GM19023 (cell line): ENCODE data around the gene C2orf74.
"Not testable (repeated sequence)": the region's sequence is repeated elsewhere in the genome, so short reads cannot be mapped to it uniquely, and the experiment has no call there.

ENCODE experiments used
- ATAC-seq: cut with Tn5 transposase; IDR thresholded peaks from one replicate; pipeline ENCODE4 v1.9.1; 2021; ENCODE audit warnings: mild to moderate bottlenecking, moderate library complexity; ENCODE audit not compliant: unreplicated experiment

The C2orf74 gene

GRCh38 chr2:61172671-61173070, 10.7 kb downstream of the C2orf74 start:
- no peak for ATAC-seq

GRCh38 chr2:61173116-61173515, 11.1 kb downstream of the C2orf74 start:
- ATAC-seq = no peak

GRCh38 chr2:61175036-61175435, 13.0 kb downstream of the C2orf74 start:
- ATAC-seq = no peak

- peak; percentile 78 for ATAC-seq
These were observed 15.1 kb downstream of the C2orf74 start for GRCh38 chr2:61176755-61177726.

DNA sequence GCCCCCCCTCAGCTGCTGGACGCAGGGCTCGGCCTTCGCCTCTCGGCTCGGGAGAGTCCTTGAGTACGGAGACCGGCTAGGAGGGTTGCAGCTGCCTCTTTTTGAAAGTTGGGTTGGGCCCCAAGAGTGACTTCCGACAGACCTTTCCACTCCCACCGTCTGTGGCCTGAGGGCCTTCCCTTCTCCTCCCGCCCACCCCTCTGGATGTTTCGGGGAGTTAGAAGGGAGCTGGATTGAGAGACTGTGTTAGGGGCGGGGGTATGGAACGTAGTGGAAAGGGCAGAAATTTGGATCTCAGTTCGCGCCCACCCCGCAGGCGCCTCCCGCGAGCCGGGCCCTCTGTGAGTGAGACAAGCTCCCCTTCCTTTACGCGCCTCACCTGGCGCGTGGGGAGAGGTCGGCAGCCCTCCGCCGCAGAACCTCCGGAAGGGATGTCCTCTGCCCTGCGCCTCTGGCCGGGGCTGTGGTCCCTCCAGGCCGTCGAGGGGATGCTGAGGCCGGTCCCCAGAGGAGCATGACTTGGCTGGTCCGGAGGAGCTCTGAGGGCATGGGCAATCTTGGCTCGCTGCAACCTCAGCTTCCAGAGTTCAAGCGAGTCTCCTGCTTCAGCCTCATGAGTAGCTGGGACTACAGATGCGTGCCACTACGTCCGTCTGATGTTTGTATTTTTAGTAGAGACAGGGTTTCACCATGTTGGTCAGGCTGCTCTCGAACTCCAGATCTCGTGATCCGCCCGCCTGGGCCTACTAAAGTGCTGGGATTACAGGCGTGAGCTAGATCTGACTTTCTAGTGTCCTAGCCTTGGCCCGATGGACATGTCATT, 15.9 kb downstream of the C2orf74 start:
- ATAC-seq = peak; percentile 27

GRCh38 chr2:61178603-61179545, 16.9 kb downstream of the C2orf74 start:
- no peak for ATAC-seq

GRCh38 chr2:61179701-61180639, 18.0 kb downstream of the C2orf74 start:
- no peak for ATAC-seq

DNA sequence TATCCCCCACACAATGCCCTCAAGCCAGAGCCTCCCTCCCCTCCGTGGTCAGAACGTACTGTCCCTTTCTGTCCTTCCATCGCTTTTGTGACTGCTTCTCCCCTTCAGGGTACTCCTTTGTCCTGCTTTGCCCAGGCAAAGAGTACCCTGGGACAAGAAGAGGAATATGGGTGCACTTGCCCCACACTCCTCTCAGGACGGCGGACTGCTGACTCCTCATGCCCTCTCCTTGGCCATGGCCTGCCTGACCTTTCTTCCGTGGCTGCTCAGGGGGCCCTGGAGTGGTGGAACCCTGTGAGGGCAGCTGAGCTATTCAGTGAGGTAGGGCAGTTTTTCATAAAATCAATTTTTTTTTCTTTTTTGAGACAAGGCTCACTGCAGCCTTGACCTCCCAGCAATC, 18.7 kb downstream of the C2orf74 start:
- no peak for ATAC-seq

DNA sequence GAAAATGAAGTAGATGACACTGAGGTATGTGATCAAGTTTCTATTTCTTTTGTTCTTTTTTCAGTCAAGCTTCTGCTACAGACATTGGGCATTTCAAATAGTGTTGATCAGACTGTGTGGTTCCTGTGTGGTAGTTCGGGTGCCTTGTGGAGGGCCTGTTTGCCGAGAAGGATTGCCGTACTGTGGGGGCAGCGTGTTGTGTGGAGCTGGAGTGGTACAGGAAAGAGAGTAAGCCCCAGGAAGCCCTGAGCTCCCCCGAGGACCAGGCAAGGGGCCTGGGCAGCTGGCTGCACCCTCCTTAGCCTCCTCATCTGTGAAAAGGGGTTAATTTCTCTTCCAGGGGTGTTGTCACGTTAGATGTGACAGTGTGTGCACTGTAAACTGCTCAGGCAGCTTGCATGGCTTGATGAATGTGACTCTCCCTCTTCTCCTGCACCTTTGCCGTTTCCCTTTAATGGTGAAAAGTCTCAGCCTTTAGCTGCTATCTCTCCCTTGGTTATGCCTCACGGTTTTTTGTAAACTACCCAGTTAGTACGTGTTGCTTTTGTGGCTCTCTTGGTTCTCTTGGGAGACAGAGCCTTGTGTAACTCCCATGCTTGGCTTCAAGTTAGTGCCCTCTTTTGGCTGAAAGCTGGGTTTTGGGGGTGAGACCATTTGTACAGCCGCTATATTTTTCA, 19.5 kb downstream of the C2orf74 start:
- no peak for ATAC-seq

DNA sequence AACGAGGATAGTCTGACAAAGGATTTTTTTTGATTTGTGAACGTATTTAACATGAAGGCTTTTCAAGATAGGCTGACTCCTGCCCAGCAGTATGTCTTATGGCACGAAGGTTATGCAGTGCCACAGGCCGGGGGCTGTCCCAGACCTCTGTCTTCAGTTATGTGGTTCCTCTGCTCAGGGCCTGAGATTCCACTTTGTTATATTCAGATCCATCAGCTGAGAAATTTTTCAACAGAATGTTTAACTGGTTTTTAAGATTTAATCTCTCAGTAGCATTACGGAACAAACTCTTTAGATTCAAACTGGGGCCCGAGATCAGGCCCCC, 20.0 kb downstream of the C2orf74 start:
- ATAC-seq = no peak

GRCh38 chr2:61183795-61184194, 21.8 kb downstream of the C2orf74 start:
- no peak for ATAC-seq

DNA sequence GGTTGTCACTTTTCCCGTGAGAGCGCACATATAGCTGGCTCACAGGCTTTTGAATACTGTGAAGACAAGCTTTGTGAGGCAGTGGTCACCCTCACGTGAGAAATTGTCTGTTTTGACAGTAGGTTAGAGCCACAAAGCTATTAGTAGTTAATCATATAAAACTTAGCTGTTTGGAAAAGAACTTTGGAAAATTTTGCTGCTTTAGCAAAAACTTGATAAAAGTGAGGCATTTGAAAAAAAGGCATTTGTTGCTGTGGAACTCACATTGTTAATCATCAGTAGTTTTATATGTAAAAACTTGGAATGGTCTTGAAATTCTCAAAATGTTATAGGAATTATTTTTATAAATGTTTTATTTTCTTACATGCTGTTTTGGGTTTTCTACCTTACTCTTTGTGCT, 22.3 kb downstream of the C2orf74 start:
- no peak for ATAC-seq

GRCh38 chr2:61185231-61185728, 23.3 kb downstream of the C2orf74 start:
- ATAC-seq = no peak

DNA sequence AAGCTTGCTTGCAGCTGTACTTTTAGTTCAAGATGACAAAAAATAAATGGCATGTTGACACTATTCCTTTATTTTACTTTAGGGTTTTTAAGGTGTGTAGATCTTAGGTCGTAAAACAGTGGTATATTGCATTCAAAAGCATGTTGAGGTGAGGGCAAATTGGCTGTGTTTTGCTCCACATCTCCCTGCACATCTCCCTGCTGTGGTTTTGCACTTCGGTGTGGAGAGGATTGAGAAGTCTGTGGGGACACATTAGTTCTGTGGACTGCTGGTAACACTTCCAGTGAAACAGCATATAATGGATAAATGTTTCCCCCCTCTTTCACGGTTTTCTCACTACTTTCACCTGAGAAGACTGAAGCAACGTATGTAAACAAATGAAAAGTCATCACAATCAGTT, 25.1 kb downstream of the C2orf74 start:
- no peak for ATAC-seq

- no peak for ATAC-seq
These were observed 31.9 kb downstream of the C2orf74 start for GRCh38 chr2:61193670-61194561.

DNA sequence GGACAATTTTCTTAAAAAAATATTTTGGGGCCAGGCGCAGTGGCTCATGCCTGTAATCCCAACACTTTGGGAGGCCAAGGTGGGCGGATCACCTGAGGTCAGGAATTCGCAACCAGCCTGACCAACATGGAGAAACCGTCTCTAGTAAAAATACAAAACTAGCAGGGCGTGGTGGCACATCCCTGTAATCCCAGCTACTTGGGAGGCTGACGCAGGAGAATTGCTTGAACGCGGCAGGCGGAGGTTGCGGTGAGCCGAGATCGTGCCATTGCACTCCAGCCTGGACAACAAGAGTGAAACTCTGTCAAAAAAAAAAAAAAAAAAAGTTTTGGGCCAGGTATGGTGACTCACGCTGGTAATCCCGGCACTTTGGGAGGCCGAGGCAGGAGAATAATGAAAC, 32.7 kb downstream of the C2orf74 start:
- not testable (repeated sequence) for ATAC-seq

GRCh38 chr2:61196671-61197070, 34.7 kb downstream of the C2orf74 start:
- ATAC-seq = no peak

GRCh38 chr2:61205132-61205531, 43.1 kb downstream of the C2orf74 start:
- ATAC-seq = no peak
